ENCODE results near the gene CEACAM5.
"Not testable (repeated sequence)": the region's sequence is repeated elsewhere in the genome, so short reads cannot be mapped to it uniquely, and the experiment has no call there.

CEACAM5 gene

GRCh38 chr19:41753159-41753558 is 44.7 kb downstream of the CEACAM5 start:
- TF ChIP-seq, protein P1, sequence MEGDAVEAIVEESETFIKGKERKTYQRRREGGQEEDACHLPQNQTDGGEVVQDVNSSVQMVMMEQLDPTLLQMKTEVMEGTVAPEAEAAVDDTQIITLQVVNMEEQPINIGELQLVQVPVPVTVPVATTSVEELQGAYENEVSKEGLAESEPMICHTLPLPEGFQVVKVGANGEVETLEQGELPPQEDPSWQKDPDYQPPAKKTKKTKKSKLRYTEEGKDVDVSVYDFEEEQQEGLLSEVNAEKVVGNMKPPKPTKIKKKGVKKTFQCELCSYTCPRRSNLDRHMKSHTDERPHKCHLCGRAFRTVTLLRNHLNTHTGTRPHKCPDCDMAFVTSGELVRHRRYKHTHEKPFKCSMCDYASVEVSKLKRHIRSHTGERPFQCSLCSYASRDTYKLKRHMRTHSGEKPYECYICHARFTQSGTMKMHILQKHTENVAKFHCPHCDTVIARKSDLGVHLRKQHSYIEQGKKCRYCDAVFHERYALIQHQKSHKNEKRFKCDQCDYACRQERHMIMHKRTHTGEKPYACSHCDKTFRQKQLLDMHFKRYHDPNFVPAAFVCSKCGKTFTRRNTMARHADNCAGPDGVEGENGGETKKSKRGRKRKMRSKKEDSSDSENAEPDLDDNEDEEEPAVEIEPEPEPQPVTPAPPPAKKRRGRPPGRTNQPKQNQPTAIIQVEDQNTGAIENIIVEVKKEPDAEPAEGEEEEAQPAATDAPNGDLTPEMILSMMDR (IDR thresholded peaks at IDR 0.05; ENCODE audit: low read depth, low read length), result peak; percentile 69
- TF ChIP-seq, protein P2, sequence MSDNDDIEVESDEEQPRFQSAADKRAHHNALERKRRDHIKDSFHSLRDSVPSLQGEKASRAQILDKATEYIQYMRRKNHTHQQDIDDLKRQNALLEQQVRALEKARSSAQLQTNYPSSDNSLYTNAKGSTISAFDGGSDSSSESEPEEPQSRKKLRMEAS (IDR thresholded peaks at IDR 0.05; ENCODE audit: low read depth, low read length), result no peak
- DNase-seq (ENCODE audit: low read depth), result peak; percentile 57
- H3K4me3 ChIP-seq (ENCODE audit: low read depth, low read length), result no peak overlapping the region

GRCh38 chr19:41753936-41754529 is 45.6 kb downstream of the CEACAM5 start:
- peak; percentile 43 for DNase-seq (ENCODE audit: low read depth)
- no peak overlapping the region for H3K4me3 ChIP-seq (ENCODE audit: low read depth, low read length)
- TF ChIP-seq MYC (IDR thresholded peaks at IDR 0.05; ENCODE audit: low read depth, low read length), result no peak
- TF ChIP-seq, protein P1 (IDR thresholded peaks at IDR 0.05; ENCODE audit: low read depth, low read length), result peak; percentile 57
- no peak for TF ChIP-seq POLR2A (IDR thresholded peaks at IDR 0.05; ENCODE audit: extremely low read depth, insufficient read length)

GRCh38 chr19:41755328-41755913 is 47.0 kb downstream of the CEACAM5 start, which contains the start of gene CEACAM6:
Gene CEACAM6 (plus strand): TSS chr19:41755530. CDS start chr19:41755639, 109 bp downstream.
- no peak for DNase-seq (ENCODE audit: low read depth)

GRCh38 chr19:41758846-41759245 is 50.4 kb downstream of the CEACAM5 start:
- no peak for DNase-seq (ENCODE audit: low read depth)
- H3K4me3 ChIP-seq (ENCODE audit: low read depth, low read length), result no peak overlapping the region
- no peak for TF ChIP-seq POLR2A (IDR thresholded peaks at IDR 0.05; ENCODE audit: extremely low read depth, insufficient read length)
- TF ChIP-seq, protein P1 (IDR thresholded peaks at IDR 0.05; ENCODE audit: low read depth, low read length), result no peak
- TF ChIP-seq, protein P2 (IDR thresholded peaks at IDR 0.05; ENCODE audit: low read depth, low read length), result no peak
- no peak for TF ChIP-seq MYC (IDR thresholded peaks at IDR 0.05; ENCODE audit: low read depth, low read length)

More at GRCh38 chr19:41755328-41755913, 47.0 kb downstream of the CEACAM5 start, which contains the start of gene CEACAM6:
- no peak within 1 kb of the TSS for H3K4me3 ChIP-seq (ENCODE audit: low read depth, low read length)
- TF ChIP-seq POLR2A (IDR thresholded peaks at IDR 0.05; ENCODE audit: extremely low read depth, insufficient read length) (no peak), MYC (IDR thresholded peaks at IDR 0.05; ENCODE audit: low read depth, low read length) (no peak)
- TF ChIP-seq, protein P2 (IDR thresholded peaks at IDR 0.05; ENCODE audit: low read depth, low read length), result no peak
- TF ChIP-seq, protein P1 (IDR thresholded peaks at IDR 0.05; ENCODE audit: low read depth, low read length), result no peak

- H3K4me3 ChIP-seq (ENCODE audit: low read depth, low read length), result no peak overlapping the region
- no peak for DNase-seq (ENCODE audit: low read depth)
- TF ChIP-seq, protein P1 (IDR thresholded peaks at IDR 0.05; ENCODE audit: low read depth, low read length), result no peak
- TF ChIP-seq POLR2A (IDR thresholded peaks at IDR 0.05; ENCODE audit: extremely low read depth, insufficient read length), result no peak
- TF ChIP-seq, protein P2 (IDR thresholded peaks at IDR 0.05; ENCODE audit: low read depth, low read length), result no peak
- TF ChIP-seq MYC (IDR thresholded peaks at IDR 0.05; ENCODE audit: low read depth, low read length), result no peak
Measured at GRCh38 chr19:41767115-41767514, 58.7 kb downstream of the CEACAM5 start.

DNA sequence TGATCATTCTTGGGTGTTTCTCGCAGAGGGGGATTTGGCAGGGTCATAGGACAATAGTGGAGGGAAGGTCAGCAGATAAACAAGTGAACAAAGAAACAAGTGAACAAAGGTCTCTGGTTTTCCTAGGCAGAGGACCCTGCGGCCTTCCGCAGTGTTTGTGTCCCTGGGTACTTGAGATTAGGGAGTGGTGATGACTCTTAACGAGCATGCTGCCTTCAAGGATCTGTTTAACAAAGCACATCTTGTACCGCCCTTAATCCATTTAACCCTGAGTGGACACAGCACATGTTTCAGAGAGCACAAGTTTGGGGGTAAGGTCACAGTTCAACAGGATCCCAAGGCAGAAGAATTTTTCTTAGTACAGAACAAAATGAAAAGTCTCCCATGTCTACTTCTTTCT is 59.7 kb downstream of the CEACAM5 start:
- not testable (repeated sequence) for H3K4me3 ChIP-seq (ENCODE audit: low read depth, low read length); DNase-seq (ENCODE audit: low read depth)
